Neural progenitor cell (in vitro differentiated cells): ENCODE results near the gene CA10.

Experiments
- CTCF ChIP-seq: fragments of 200-600 bp; sonication (generic); IDR thresholded peaks from 2 replicates; pipeline ENCODE4 v1.5.1; 2017; ENCODE audit warnings: antibody characterized with exemption, mild to moderate bottlenecking
- EZH2 ChIP-seq: fragments of 200-600 bp; sonication (generic); IDR thresholded peaks from 2 replicates; pipeline ENCODE4 v1.6.1; 2017; ENCODE audit warnings: antibody characterized with exemption, mild to moderate bottlenecking, moderate library complexity
- EZH2phosphoT487 ChIP-seq: fragments of 200-600 bp; sonication (generic); IDR thresholded peaks from 2 replicates; pipeline ENCODE4 v1.6.1; 2017; ENCODE audit warnings: antibody characterized with exemption

DNA sequence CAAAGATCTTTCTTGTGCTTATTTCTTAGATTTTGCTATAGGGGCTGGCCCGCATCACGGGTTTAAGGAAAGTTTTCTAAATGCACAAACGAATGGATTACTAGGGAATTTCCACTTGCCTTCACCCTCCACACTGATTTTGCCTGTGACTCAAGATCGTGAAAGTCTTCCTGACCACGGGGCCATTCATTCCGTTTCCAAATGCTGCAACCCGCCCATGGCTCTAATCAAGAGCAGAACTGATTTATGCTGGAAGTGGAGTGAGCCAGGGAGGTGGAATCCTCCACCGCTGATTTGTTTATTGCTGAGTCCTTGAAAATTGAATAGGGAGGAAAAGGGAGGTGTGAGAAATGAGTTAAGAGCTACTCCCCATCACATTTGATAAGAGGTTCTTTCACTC lies 52.4 kb downstream of the CA10 start:
- no peak for TF ChIP-seq CTCF
- TF ChIP-seq EZH2: no peak
- TF ChIP-seq EZH2phosphoT487: no peak
